Globus pallidus (tissue), 1 donor: ENCODE results near the gene FJX1.
"Not testable (repeated sequence)": the region's sequence is repeated elsewhere in the genome, so short reads cannot be mapped to it uniquely, and the experiment has no call there.

Experiments
- DNase-seq: peaks from one replicate; pipeline ENCODE4 v3.0.0-alpha.2; 2015; ENCODE audit warnings: low spot score

The FJX1 gene

GRCh38 chr11:35633827-35634423, 15.7 kb downstream of the FJX1 start:
- DNase-seq: no peak

GRCh38 chr11:35635933-35636332, 17.7 kb downstream of the FJX1 start:
- no peak for DNase-seq

DNA sequence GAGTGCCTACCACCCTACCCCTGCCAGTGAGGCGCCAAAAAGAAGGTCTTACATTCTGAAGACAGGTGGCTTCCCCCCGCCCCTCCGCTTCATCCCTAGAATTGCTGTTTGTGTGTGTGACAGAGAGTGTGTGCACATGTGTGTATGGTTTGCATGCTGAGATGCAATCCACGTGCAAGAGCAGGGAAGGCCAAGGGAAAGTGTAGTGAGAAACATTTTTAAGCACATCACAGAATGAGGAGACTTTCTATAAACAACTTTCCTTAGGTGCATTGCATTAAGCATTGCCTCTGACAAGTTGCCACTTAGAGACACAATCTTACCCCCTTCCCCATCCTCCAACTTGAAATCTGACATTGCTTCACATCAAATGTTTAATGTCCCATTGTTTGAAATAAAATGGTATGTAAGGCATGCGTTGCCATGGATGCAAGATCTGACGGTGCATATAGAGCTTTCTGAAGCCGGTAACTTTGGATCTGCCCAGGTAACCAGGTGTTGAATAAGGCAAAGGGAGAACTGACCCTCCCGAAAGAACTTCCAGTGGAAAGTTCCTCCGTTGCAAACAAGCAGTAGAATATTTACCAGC, 21.4 kb downstream of the FJX1 start:
- DNase-seq: no peak

DNA sequence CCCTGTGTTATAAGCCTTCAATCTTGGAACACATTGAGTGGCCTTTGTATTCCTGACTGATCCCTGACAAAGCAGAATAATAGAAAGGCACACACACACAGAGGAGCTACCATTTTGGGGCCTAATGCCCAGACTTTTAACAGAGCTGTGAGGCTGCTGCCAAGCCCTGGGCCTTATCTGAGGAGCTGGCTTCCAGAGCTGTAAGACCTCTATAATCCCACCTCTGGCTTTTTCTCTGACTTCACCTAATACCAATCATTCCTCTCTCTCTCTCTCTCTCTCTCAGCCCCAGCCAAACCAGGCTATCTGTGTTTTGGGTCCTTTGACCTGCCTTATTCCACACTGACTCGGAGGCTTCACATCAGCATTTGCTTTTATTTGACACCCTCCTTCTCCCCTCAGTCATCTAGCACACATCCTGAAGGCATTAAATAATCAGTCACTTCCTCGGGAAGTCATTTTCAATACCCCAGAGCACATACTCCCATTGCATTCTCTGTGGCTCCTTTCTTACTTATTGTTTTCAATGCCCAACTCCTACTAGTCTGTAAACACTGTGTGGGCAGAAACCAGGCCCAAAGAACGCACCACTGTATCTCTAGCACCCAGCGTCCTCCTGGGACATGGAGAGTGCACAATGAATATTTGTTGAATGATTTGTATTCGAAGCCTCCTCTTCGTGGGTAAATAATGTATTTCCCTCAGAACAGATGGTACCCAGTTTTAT, 23.1 kb downstream of the FJX1 start:
- peak; percentile 7 for DNase-seq

DNA sequence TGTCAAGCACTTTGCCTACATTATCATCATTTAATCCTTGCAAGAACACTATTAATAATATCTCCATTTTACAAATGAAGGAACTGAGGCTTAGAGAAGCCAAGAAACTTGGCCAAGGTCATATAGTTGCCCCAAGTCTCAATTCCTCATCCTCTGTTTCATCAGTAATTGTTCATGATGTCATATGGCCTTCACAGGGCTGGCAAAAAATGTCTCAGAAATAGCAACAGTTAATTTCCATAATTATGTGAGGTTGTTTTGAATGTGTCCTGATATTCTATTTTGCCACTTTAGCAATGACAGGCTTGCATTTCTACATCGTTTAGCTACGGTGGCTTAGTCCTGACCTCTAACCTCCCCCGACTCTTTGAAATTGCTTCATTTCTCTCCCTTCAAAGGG, 23.7 kb downstream of the FJX1 start:
- DNase-seq: no peak

DNA sequence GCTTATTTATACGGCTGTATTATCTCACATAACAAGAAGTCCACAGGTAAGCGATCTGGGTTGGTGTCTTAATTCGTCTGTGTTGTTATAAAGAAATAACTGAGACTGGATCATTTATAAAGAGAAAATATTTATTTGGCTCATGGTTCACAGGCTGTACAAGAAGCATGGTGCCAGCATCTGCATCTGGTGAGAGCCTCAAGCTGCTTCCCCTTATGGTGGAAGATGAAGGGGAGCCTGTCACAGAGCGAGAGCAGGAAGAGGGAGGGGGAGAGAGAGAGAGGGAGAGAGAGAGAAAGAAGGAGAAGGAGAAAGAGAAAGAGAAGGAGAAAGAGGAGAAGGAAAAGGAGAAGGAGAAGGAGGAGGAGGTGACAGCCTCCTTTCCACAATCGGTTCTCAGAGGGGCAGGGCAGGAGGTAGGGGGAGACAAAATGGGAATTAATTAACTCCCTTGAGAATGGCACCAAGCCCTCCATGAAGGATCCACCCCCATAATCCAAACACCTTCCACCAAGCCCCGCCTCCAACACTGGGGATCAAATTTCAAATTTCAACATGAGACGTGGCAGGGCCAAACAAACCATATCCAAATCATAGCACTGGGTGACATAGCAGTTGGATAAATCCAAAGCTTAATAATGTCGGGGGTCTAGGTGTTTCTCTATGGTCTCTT, 29.3 kb downstream of the FJX1 start:
- DNase-seq: no peak

DNA sequence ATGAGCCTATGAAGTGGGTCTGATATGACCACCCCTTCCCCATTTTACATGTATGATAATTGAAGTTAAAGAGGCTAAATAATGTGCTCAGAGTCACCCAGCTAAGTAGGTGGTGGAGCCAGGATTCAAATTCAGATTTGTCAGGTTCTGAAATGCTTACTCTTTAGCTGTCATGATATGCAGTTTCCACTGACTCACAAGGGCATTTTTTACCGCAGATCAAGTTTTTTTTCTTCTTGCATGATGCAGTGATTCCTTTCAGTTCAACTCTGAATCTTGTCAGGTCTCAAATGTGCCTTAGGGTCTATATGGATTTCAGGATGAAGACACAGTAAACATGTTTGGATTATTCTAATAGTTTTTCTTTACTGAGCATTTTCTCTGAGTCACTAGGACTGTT, 31.7 kb downstream of the FJX1 start:
- DNase-seq: no peak

GRCh38 chr11:35650467-35650866, 32.2 kb downstream of the FJX1 start:
- DNase-seq: no peak

GRCh38 chr11:35651263-35651662, 33.0 kb downstream of the FJX1 start:
- no peak for DNase-seq

GRCh38 chr11:35652786-35653185, 34.5 kb downstream of the FJX1 start:
- not testable (repeated sequence) for DNase-seq

GRCh38 chr11:35654711-35655110, 36.5 kb downstream of the FJX1 start:
- no peak for DNase-seq

- DNase-seq: no peak
Observed at GRCh38 chr11:35655254-35655653, 37.0 kb downstream of the FJX1 start.

GRCh38 chr11:35655856-35656255, 37.6 kb downstream of the FJX1 start:
- no peak for DNase-seq

DNA sequence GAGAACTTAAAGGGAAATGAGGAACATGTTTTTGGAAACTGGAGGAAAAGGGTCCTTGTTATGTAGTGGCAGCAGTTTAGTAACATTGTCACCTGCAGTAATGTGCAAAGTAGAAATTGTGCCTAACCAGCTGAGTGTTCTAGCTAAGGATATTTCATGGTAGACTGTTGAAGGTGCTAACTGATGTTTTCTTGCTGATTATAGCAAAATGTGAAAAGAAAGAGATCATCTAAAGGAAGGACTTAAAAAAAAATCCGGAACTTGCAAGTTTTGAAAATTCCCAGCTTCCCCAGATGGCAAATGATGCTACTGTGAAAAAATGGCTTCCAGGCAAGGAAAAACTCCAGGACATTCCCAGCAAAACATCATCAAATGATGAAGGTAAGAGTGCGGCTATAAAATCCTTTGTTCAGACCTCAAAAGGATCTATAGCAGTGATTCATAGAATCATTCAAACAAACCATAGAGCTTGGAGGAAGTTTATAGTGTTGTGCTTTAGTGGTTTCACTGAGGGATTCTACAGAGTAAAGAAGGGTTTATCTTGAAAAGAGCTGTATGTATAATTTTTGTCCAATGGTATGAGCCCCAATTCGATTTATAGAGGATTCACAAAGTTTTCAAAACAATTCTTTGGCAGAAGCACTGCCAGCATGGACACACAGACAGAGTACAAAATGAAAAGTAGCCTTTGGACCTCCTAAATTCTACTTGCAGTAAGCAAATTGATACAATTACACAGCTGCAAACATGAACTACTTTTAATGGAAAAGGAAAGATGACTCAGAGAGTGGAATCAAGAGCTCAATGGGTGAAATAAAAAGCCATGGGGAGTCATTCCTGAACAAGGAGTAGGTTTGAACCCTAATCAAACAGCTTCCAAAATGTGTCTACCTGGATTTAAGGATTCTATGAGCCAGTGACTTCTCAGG, 40.0 kb downstream of the FJX1 start:
- DNase-seq: no peak

- DNase-seq: no peak
Observed at GRCh38 chr11:35661534-35661933, 43.3 kb downstream of the FJX1 start.

GRCh38 chr11:35662061-35662648, 43.9 kb downstream of the FJX1 start:
- no peak for DNase-seq

DNA sequence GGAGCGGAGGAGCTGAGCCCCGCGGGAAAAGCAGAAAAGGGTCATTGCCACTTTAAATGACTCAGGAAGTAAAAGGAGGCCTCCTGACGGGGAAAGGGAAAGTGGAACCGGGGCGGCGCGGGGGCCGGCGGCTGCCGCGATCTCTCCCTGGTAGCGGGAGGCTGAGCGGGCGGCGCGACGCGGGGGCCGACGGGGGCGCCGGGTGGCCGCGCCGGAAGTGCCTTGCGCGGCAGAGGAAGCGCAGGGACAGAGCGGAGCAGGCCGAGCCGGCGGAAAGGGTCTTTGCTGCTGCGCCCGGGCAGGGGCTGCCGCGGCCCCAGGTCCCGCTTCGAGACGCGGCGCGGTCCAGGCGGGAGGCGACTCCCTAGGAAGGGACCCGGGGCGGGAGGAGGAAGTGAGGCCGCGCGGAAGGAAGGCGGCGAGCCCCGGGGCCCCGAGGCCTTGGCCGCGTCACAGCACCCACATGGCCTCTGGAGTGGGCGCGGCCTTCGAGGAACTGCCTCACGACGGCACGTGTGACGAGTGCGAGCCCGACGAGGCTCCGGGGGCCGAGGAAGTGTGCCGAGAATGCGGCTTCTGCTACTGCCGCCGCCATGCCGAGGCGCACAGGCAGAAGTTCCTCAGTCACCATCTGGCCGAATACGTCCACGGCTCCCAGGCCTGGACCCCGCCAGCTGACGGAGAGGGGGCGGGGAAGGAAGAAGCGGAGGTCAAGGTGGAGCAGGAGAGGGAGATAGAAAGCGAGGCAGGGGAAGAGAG, 44.6 kb downstream of the FJX1 start, which contains the start of gene TRIM44:
TSS of gene TRIM44 (plus strand) at position 127 of the 759 bp plus-strand sequence. CDS start at position 464, 337 bp downstream.
- peak; percentile 84 for DNase-seq

DNA sequence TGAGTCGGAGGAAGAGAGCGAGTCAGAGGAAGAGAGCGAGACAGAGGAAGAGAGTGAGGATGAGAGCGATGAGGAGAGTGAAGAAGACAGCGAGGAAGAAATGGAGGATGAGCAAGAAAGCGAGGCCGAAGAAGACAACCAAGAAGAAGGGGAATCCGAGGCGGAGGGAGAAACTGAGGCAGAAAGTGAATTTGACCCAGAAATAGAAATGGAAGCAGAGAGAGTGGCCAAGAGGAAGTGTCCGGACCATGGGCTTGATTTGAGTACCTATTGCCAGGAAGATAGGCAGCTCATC, 45.1 kb downstream of the FJX1 start:
- no peak for DNase-seq

- DNase-seq: no peak
Observed at GRCh38 chr11:35664977-35665441, 46.7 kb downstream of the FJX1 start.

- no peak for DNase-seq
Observed at GRCh38 chr11:35667257-35667656, 49.0 kb downstream of the FJX1 start.

GRCh38 chr11:35668350-35668749, 50.1 kb downstream of the FJX1 start:
- DNase-seq: not testable (repeated sequence)
